Endothelial cell of umbilical vein (primary cell): ENCODE measurements around the gene IL6. TPM values are rescaled to one million over a fixed set of nuclear protein-coding genes. Genes with fewer than 3 reads are reported as not detected.

Experiments used
- BruUV-seq: library from RNA; stranded (reverse); fragments of 400-500 nt; replicated peaks from 2 replicates; lab custom pipeline; 2021; lab: Mats Ljungman, UMichigan
- CTCF ChIA-PET: fragments of 300-600, 350-600 bp; sonication (Branson Sonifier 250); formaldehyde crosslinking; loops from one replicate; lab custom pipeline; 2021; ENCODE audit warnings: antibody characterized with exemption, inconsistent platforms; lab: Charles Lee
- POLR2A ChIA-PET: fragments of 300-600, 350-600 bp; sonication (Branson Sonifier 250); formaldehyde crosslinking; loops from one replicate; lab custom pipeline; 2021; ENCODE audit warnings: antibody characterized with exemption, inconsistent platforms; lab: Charles Lee
- DNase-seq: peaks from one replicate; pipeline ENCODE4 v3.0.0-alpha.2; 2011; ENCODE audit warnings: low read depth, low spot score
- FAIRE-seq: peaks from 2 replicates; lab custom pipeline; 2011; peaks lifted over from hg19 to GRCh38; lab: Jason Lieb, UNC
- H2AFZ ChIP-seq: 2 replicates; pipeline ENCODE4 v1.6.0; 2012; ENCODE audit warnings: low read depth, low read length, control low read depth, inconsistent platforms
- H3K27ac ChIP-seq: 2 replicates; pipeline ENCODE4 v1.5.1; 2011; ENCODE audit warnings: low read depth, mild to moderate bottlenecking, control low read depth, low read length, moderate library complexity; ENCODE audit not compliant: insufficient read depth
- H3K27me3 ChIP-seq, 2 experiments: 2 replicates each; pipeline versions ENCODE4 v1.6.0 to v1.6.1; 2011; ENCODE audit warnings: low read length in 2 of 2, mixed read lengths in 1 of 2; ENCODE audit not compliant: control insufficient read depth in 2 of 2, insufficient read depth in 2 of 2
- H3K36me3 ChIP-seq, 2 experiments: 2 replicates in 1 of 2; 3 replicates in 1 of 2; pipeline ENCODE4 v1.5.1; 2011; ENCODE audit warnings: low read length in 2 of 2, mild to moderate bottlenecking in 1 of 2, moderate library complexity in 1 of 2; ENCODE audit not compliant: control insufficient read depth in 2 of 2, insufficient read depth in 2 of 2; ENCODE audit errors: extremely low read depth in 1 of 2
- H3K4me1 ChIP-seq: 3 replicates; pipeline ENCODE4 v1.5.1; 2011; ENCODE audit warnings: mild to moderate bottlenecking, low read length; ENCODE audit not compliant: control insufficient read depth, insufficient read depth; ENCODE audit errors: extremely low read depth
- H3K4me2 ChIP-seq: 2 replicates; pipeline ENCODE4 v1.6.1; 2011; ENCODE audit warnings: low read length, control low read depth, mixed read lengths; ENCODE audit not compliant: insufficient read depth
- H3K4me3 ChIP-seq, 3 experiments: fragments of 200-600 bp in 1 of 3; sonication (generic), shearing (Covaris generic) in 1 of 3; replicated peaks in 1 of 3; 2 replicates each; pipeline ENCODE4 v1.5.1; 2011 to 2016; ENCODE audit warnings: control low read depth in 3 of 3, low read length in 3 of 3, mild to moderate bottlenecking in 2 of 3, inconsistent platforms in 1 of 3, low read depth in 1 of 3, moderate library complexity in 1 of 3; ENCODE audit not compliant: insufficient read depth in 1 of 3
- H3K79me2 ChIP-seq: 2 replicates; pipeline ENCODE4 v1.6.0; 2012; ENCODE audit warnings: low read length, inconsistent platforms; ENCODE audit not compliant: control insufficient read depth, insufficient read depth
- H3K9ac ChIP-seq: replicated peaks from 2 replicates; pipeline ENCODE3; 2011; ENCODE audit warnings: low read length, control low read depth; ENCODE audit not compliant: insufficient read depth; ENCODE audit errors: extremely low read depth
- H3K9me1 ChIP-seq: replicated peaks from 3 replicates; pipeline ENCODE4 v1.6.0; 2011; ENCODE audit warnings: mild to moderate bottlenecking, low read length; ENCODE audit not compliant: control insufficient read depth, insufficient read depth; ENCODE audit errors: extremely low read depth
- H3K9me3 ChIP-seq: replicated peaks from 2 replicates; pipeline ENCODE4 v1.5.1; 2012; ENCODE audit warnings: low read length, inconsistent platforms; ENCODE audit not compliant: control insufficient read depth, insufficient read depth
- H4K20me1 ChIP-seq: replicated peaks from 2 replicates; pipeline ENCODE3; 2011; ENCODE audit warnings: mild to moderate bottlenecking, low read length; ENCODE audit not compliant: control insufficient read depth, insufficient read depth; ENCODE audit errors: extremely low read depth
- EZH2 ChIP-seq: IDR thresholded peaks from 2 replicates; pipeline ENCODE4 v1.6.1; 2012; ENCODE audit warnings: borderline replicate concordance, low read depth, mild to moderate bottlenecking, moderate library complexity, low read length, inconsistent platforms; ENCODE audit not compliant: severe bottlenecking
- FOS ChIP-seq: IDR thresholded peaks from 2 replicates; pipeline ENCODE4 v1.6.1; 2011; ENCODE audit warnings: mild to moderate bottlenecking, low read length, moderate library complexity, borderline replicate concordance; ENCODE audit not compliant: insufficient read depth
- GATA2 ChIP-seq: IDR thresholded peaks from 2 replicates; pipeline ENCODE4 v1.7.0; 2011; ENCODE audit warnings: low read depth, mild to moderate bottlenecking, moderate library complexity, mixed read lengths, low read length; ENCODE audit not compliant: insufficient read length, insufficient read depth
- JUN ChIP-seq: IDR thresholded peaks from 2 replicates; pipeline ENCODE4 v1.6.1; 2011; ENCODE audit warnings: borderline replicate concordance, low read depth; ENCODE audit not compliant: insufficient read length, insufficient read depth
- MAX ChIP-seq: IDR thresholded peaks from 2 replicates; pipeline ENCODE4 v1.6.1; 2011; ENCODE audit not compliant: insufficient read depth, insufficient read length
- MYC ChIP-seq: IDR thresholded peaks from one replicate; pipeline ENCODE4 v1.6.1; 2011; ENCODE audit warnings: mild to moderate bottlenecking, low read depth, low read length
- POLR2A ChIP-seq: IDR thresholded peaks from 2 replicates; pipeline ENCODE4 v1.6.1; 2012; ENCODE audit warnings: low read depth, mild to moderate bottlenecking, control low read depth, low read length
- POLR2AphosphoS5 ChIP-seq: IDR thresholded peaks from 2 replicates; pipeline ENCODE4 v1.6.1; 2012; ENCODE audit warnings: low read depth, mild to moderate bottlenecking, control low read depth, low read length, moderate library complexity; ENCODE audit not compliant: insufficient read depth
- dilution Hi-C: fragments of 300-500 bp; cut with MboI; formaldehyde crosslinking; loops from one replicate; pipeline ENCODE4 v1.15.0; 2019; ENCODE audit warnings: low sequenced_read_pairs; ENCODE audit not compliant: extremely low pct_ligation_motif_present
- intact Hi-C: fragments of 100-400 bp; cut with micrococcal nuclease; formaldehyde crosslinking; loops from one replicate; pipeline ENCODE4 v1.10.0; 2022
- polyA plus RNA-seq, 4 experiments: library from polyadenylated mRNA; depleted of rRNA in 3 of 4; stranded (reverse) in 3 of 4; unstranded in 1 of 4; fragments of >200 nt; gene quantifications; 2 replicates each; pipeline versions ENCODE4 v1.2.1 to v1.2.3, GENCODE V29; 2011 to 2012; ENCODE audit warnings: missing spikeins in 1 of 4
- total RNA-seq: library from RNA; stranded (reverse); gene quantifications from 2 replicates; pipeline ENCODE4 v1.2.3, GENCODE V29; 2021
- TF ChIP-seq, protein P1 (sequence below), 2 donors: IDR thresholded peaks; 1 replicate in 1 of 2; 2 replicates in 1 of 2; pipeline ENCODE4 v1.5.1; 2011; ENCODE audit warnings: low read length in 2 of 2, mild to moderate bottlenecking in 2 of 2, moderate library complexity in 2 of 2, control low read depth in 1 of 2, inconsistent platforms in 1 of 2, low read depth in 1 of 2; ENCODE audit not compliant: insufficient read depth in 1 of 2; ENCODE audit errors: extremely low read depth in 1 of 2

Gene IL6
- total and polyA plus RNA-seq, 2 donors (not counting 3 experiments of a cell fraction or from before 2014, with no cell fraction given): 11.0 to 16.5 TPM

DNA sequence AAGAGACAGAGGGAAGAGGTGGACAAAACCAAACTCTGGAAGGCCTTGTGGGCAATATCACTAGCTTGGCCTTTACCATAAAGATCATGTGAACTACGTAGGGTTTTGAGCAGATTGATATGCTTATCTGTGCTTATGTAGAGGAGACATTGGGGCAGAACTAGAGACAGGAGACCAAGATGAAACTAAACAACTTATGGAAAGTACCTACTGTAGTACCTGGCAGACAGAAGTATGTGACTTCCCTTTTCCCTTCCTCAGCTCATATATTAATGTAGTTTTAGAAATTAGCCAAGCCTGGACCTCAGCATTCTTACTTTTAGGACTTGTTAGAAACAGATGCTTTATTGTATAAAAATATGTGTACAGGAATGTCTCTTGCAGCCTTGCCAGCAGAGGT, 14.0 kb upstream of the IL6 start:
- dilution Hi-C loops (no loop called here), intact Hi-C loops (no loop called here)
- no peaks in the 10 kb centered on the region for H3K9me1 ChIP-seq
- no peak for TF ChIP-seq MYC
- no peak overlapping the region for H3K4me2 ChIP-seq
- no peak overlapping the region for H3K4me3 ChIP-seq
- peaks cover 13% of the 10 kb centered on the region for H3K4me1 ChIP-seq
- no peak overlapping the region for H3K9ac ChIP-seq
- DNase-seq (no peak), FAIRE-seq (no peak)
- BruUV-seq: no TSS peak
- ChIA-PET POLR2A (no interaction called here), CTCF (no interaction called here)
- no peak overlapping the region for H2AFZ ChIP-seq
- no peaks in the 10 kb centered on the region for H3K9me3 ChIP-seq
- no peaks in the 10 kb centered on the region for H3K79me2 ChIP-seq
- no peak overlapping the region for H3K27ac ChIP-seq
- no peaks in the 10 kb centered on the region for H3K36me3 ChIP-seq
- no peaks in the 10 kb centered on the region for H4K20me1 ChIP-seq
- H3K27me3 ChIP-seq: no peaks in the 10 kb centered on the region

DNA sequence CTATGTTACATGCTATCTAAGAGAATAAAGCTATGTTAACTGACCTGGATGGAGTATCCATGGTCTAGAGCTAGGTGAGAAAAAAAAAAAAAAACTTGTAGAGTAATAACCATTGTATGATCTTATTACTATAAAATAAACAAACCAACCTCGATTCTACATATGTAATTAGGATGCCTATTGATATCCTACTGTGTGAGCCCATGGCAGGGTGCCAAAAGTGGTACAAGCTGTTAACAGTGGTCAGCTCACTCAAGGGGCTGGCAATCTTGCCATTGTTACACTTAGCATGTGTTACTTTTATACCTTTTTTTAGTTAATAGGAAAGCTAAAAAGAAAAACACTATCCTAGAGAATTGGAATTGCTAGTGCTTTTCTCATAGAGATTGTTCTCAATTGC, 13.5 kb upstream of the IL6 start:
- POLR2A ChIA-PET: no interaction called here
- Histone ChIP-seq H4K20me1 (no peaks in the 10 kb centered on the region), H3K9ac (no peak overlapping the region), H3K79me2 (no peaks in the 10 kb centered on the region), H3K9me1 (no peaks in the 10 kb centered on the region), H2AFZ (no peak overlapping the region), H3K4me1 (peaks cover 18% of the 10 kb centered on the region), H3K4me2 (no peak overlapping the region), H3K27me3 (no peaks in the 10 kb centered on the region), H3K36me3 (no peaks in the 10 kb centered on the region), H3K4me3 (no peak overlapping the region), H3K9me3 (no peaks in the 10 kb centered on the region), H3K27ac (no peak overlapping the region)
- CTCF ChIA-PET: no interaction called here
- TF ChIP-seq JUN (no peak), MYC (no peak), EZH2 (no peak), GATA2 (no peak), POLR2AphosphoS5 (no peak), MAX (no peak), POLR2A (no peak), FOS (no peak)
- TF ChIP-seq, protein P1, sequence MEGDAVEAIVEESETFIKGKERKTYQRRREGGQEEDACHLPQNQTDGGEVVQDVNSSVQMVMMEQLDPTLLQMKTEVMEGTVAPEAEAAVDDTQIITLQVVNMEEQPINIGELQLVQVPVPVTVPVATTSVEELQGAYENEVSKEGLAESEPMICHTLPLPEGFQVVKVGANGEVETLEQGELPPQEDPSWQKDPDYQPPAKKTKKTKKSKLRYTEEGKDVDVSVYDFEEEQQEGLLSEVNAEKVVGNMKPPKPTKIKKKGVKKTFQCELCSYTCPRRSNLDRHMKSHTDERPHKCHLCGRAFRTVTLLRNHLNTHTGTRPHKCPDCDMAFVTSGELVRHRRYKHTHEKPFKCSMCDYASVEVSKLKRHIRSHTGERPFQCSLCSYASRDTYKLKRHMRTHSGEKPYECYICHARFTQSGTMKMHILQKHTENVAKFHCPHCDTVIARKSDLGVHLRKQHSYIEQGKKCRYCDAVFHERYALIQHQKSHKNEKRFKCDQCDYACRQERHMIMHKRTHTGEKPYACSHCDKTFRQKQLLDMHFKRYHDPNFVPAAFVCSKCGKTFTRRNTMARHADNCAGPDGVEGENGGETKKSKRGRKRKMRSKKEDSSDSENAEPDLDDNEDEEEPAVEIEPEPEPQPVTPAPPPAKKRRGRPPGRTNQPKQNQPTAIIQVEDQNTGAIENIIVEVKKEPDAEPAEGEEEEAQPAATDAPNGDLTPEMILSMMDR (IDR thresholded peaks at IDR 0.05; ENCODE audit: extremely low read depth in 1 of 2, insufficient read depth in 1 of 2, low read depth in 1 of 2, low read length in 2 of 2): no peak
- FAIRE-seq (no peak), DNase-seq (no peak)
- BruUV-seq: no TSS peak
- intact Hi-C loops (no loop called here), dilution Hi-C loops (no loop called here)
